Measurements from ENCODE around the gene PRKRIP1.

The PRKRIP1 gene

GRCh38 chr7:102464577-102465280, 68.6 kb downstream of the PRKRIP1 start, which contains the start of the genes ALKBH4 and LRWD1:
Gene ALKBH4, minus strand, starts transcription at chr7:102464863. Its CDS starts 27 bp downstream, at chr7:102464836.
Gene LRWD1, plus strand, starts transcription at chr7:102464984. Its CDS starts 97 bp downstream, at chr7:102465081.
- no peaks in the 10 kb centered on the region for H3K9me3 Mint-ChIP-seq
- peak within 1 kb of the TSS; percentile 64 to 93 (median 82) for H3K27ac Mint-ChIP-seq
- H3K4me3 Mint-ChIP-seq: peak within 1 kb of the TSS; percentile 98 to 99 (median 99)
- peak in 1 of 3 experiments; percentile 33 for TF ChIP-seq CTCF (IDR thresholded peaks at IDR 0.05; ENCODE audit: unreplicated experiment in 3 of 3)
- peaks cover 9% of the 10 kb centered on the region for H3K4me1 Mint-ChIP-seq
- no peaks in the 10 kb centered on the region for H3K27me3 Mint-ChIP-seq (ENCODE audit: low read depth)
- peaks cover 11% of the 10 kb centered on the region for H3K36me3 Mint-ChIP-seq (ENCODE audit: low read depth)

- H3K27me3 Mint-ChIP-seq (ENCODE audit: low read depth): no peaks in the 10 kb centered on the region
- H3K4me3 Mint-ChIP-seq: peak overlapping the region; percentile 98 to 99 (median 99)
- H3K4me1 Mint-ChIP-seq: peaks cover 9% of the 10 kb centered on the region
- peaks cover 13% of the 10 kb centered on the region for H3K36me3 Mint-ChIP-seq (ENCODE audit: low read depth)
- H3K9me3 Mint-ChIP-seq: no peaks in the 10 kb centered on the region
- H3K27ac Mint-ChIP-seq: no peak overlapping the region
- TF ChIP-seq CTCF (IDR thresholded peaks at IDR 0.05; ENCODE audit: unreplicated experiment in 3 of 3): no peak
Measured at GRCh38 chr7:102466097-102466496, 69.9 kb downstream of the PRKRIP1 start.

GRCh38 chr7:102467581-102468477, 71.7 kb downstream of the PRKRIP1 start:
- peaks cover 11% of the 10 kb centered on the region for H3K36me3 Mint-ChIP-seq (ENCODE audit: low read depth)
- TF ChIP-seq CTCF (IDR thresholded peaks at IDR 0.05; ENCODE audit: unreplicated experiment in 3 of 3): no peak
- no peaks in the 10 kb centered on the region for H3K9me3 Mint-ChIP-seq
- no peak overlapping the region for H3K27ac Mint-ChIP-seq
- H3K4me1 Mint-ChIP-seq: peaks cover 9% of the 10 kb centered on the region
- H3K4me3 Mint-ChIP-seq: peak overlapping the region in 2 of 3 experiments; percentile 99
- no peaks in the 10 kb centered on the region for H3K27me3 Mint-ChIP-seq (ENCODE audit: low read depth)

- Mint-ChIP-seq H3K9me3 (no peaks in the 10 kb centered on the region), H3K4me1 (peaks cover 7% of the 10 kb centered on the region), H3K27ac (no peak overlapping the region), H3K4me3 (no peak overlapping the region), H3K27me3 (ENCODE audit: low read depth) (no peaks in the 10 kb centered on the region), H3K36me3 (ENCODE audit: low read depth) (peaks cover 11% of the 10 kb centered on the region)
- no peak for TF ChIP-seq CTCF (IDR thresholded peaks at IDR 0.05; ENCODE audit: unreplicated experiment in 3 of 3)
Measured at GRCh38 chr7:102468478-102469350, 72.6 kb downstream of the PRKRIP1 start.

GRCh38 chr7:102469351-102469971, 73.3 kb downstream of the PRKRIP1 start:
- no peaks in the 10 kb centered on the region for H3K9me3 Mint-ChIP-seq
- H3K27me3 Mint-ChIP-seq (ENCODE audit: low read depth): no peaks in the 10 kb centered on the region
- H3K27ac Mint-ChIP-seq: no peak overlapping the region
- H3K4me1 Mint-ChIP-seq: no peaks in the 10 kb centered on the region
- no peak overlapping the region for H3K4me3 Mint-ChIP-seq
- peaks cover 9% of the 10 kb centered on the region for H3K36me3 Mint-ChIP-seq (ENCODE audit: low read depth)
- TF ChIP-seq CTCF (IDR thresholded peaks at IDR 0.05; ENCODE audit: unreplicated experiment in 3 of 3): no peak
